Common myeloid progenitor, CD34-positive (primary cell): ENCODE results near the gene DPY19L2.
"Not testable (repeated sequence)": the region's sequence is repeated elsewhere in the genome, so short reads cannot be mapped to it uniquely, and the experiment has no call there.

ENCODE experiments used
- CTCF ChIA-PET: fragments of 350-600 bp; sonication (Branson Sonifier 250); formaldehyde crosslinking; loops from one replicate; lab custom pipeline; 2021; ENCODE audit warnings: antibody characterized with exemption; lab: Charles Lee
- POLR2A ChIA-PET: fragments of 350-600 bp; sonication (Branson Sonifier 250); formaldehyde crosslinking; loops from one replicate; lab custom pipeline; 2021; ENCODE audit warnings: antibody characterized with exemption; lab: Charles Lee
- DNase-seq, 3 donors: peaks; one replicate each; pipeline versions ENCODE4 v3.0.0 to v3.0.0-alpha.2; 2013
- H3K27ac ChIP-seq, 2 experiments: 1 replicate in 1 of 2; 2 replicates in 1 of 2; pipeline ENCODE4 v1.7.0; 2013; ENCODE audit warnings: inconsistent platforms in 2 of 2, low read length in 2 of 2, mild to moderate bottlenecking in 2 of 2, low read depth in 1 of 2, moderate library complexity in 1 of 2; ENCODE audit not compliant: severe bottlenecking in 2 of 2, insufficient read depth in 1 of 2, poor library complexity in 1 of 2
- H3K27me3 ChIP-seq, 5 experiments: replicated peaks in 2 of 5; 1 replicate in 3 of 5; 2 replicates in 2 of 5; pipeline versions ENCODE4 v1.6.1 to v1.7.0; 2013; ENCODE audit warnings: low read length in 4 of 5, mild to moderate bottlenecking in 2 of 5, moderate library complexity in 2 of 5, inconsistent platforms in 1 of 5; ENCODE audit not compliant: insufficient read depth in 5 of 5, control insufficient read depth in 4 of 5
- H3K36me3 ChIP-seq, 4 experiments: 1 replicate in 2 of 4; 2 replicates in 2 of 4; pipeline versions ENCODE4 v1.6.1 to v1.7.0; 2013; ENCODE audit warnings: low read length in 3 of 4, control low read depth in 1 of 4, mild to moderate bottlenecking in 1 of 4; ENCODE audit not compliant: control insufficient read depth in 4 of 4, insufficient read depth in 4 of 4
- H3K4me1 ChIP-seq, 4 experiments: 1 replicate in 3 of 4; 2 replicates in 1 of 4; pipeline versions ENCODE4 v1.6.1 to v1.7.1; 2013; ENCODE audit warnings: low read length in 3 of 4, mild to moderate bottlenecking in 3 of 4, control low read depth in 1 of 4, inconsistent platforms in 1 of 4, moderate library complexity in 1 of 4; ENCODE audit not compliant: control insufficient read depth in 4 of 4, insufficient read depth in 4 of 4; ENCODE audit errors: control extremely low read depth in 1 of 4
- H3K4me3 ChIP-seq, 7 experiments: 1 replicate in 4 of 7; 2 replicates in 3 of 7; pipeline versions ENCODE4 v1.5.1 to v1.7.0; 2013; ENCODE audit warnings: mild to moderate bottlenecking in 7 of 7, low read length in 6 of 7, moderate library complexity in 6 of 7, inconsistent platforms in 2 of 7, low read depth in 2 of 7, control low read depth in 1 of 7; ENCODE audit not compliant: insufficient read depth in 4 of 7, control insufficient read depth in 1 of 7; ENCODE audit errors: extremely low read depth in 1 of 7
- H3K9me3 ChIP-seq, 5 experiments: 1 replicate in 4 of 5; 2 replicates in 1 of 5; pipeline versions ENCODE4 v1.6.1 to v1.7.1; 2013; ENCODE audit warnings: low read length in 4 of 5, mild to moderate bottlenecking in 2 of 5, inconsistent platforms in 1 of 5, low read depth in 1 of 5, moderate library complexity in 1 of 5; ENCODE audit not compliant: control insufficient read depth in 4 of 5, insufficient read depth in 2 of 5; ENCODE audit errors: control extremely low read depth in 1 of 5
- WGBS: methylation state at CpG from one replicate; pipeline ENCODE4 v1.1.5; 2013; ENCODE audit not compliant: insufficient coverage; 5-methylcytosine and 5-hydroxymethylcytosine counted together

DPY19L2 gene

GRCh38 chr12:63668800-63669365 is 590 bp upstream of the DPY19L2 start:
- 0% methylated on average over 31 of the region's 44 CpGs for WGBS
- Histone ChIP-seq H3K4me3 (peak overlapping the region; percentile 73 to 96 (median 84)), H3K4me1 (peaks cover 0 to 21% (median 13%) of the 10 kb centered on the region in 4 experiments), H3K27ac (peak overlapping the region in 1 of 2 experiments; percentile 89)
- POLR2A ChIA-PET, H3K9me3 ChIP-seq, H3K36me3 ChIP-seq, H3K27me3 ChIP-seq: not testable (repeated sequence)
- peak in 1 of 3 donors; percentile 25 for DNase-seq
- CTCF ChIA-PET = interaction anchor here (0.6 to 0.9 kb wide), 2 partner anchors 95 to 107 kb away, joined by 3 read pairs; no protein-coding TSS in a partner anchor

GRCh38 chr12:63663005-63663404 is 5.3 kb downstream of the DPY19L2 start:
- H3K27ac ChIP-seq, H3K9me3 ChIP-seq, DNase-seq, H3K27me3 ChIP-seq, H3K4me3 ChIP-seq, H3K36me3 ChIP-seq, CTCF ChIA-PET, POLR2A ChIA-PET: not testable (repeated sequence)
- no CpG with 5 or more reads among the region's 7 CpGs for WGBS
- peaks cover 0 to 15% (median 7%) of the 10 kb centered on the region in 4 experiments for H3K4me1 ChIP-seq

- H3K36me3 ChIP-seq, H3K27me3 ChIP-seq, H3K9me3 ChIP-seq, H3K27ac ChIP-seq, DNase-seq, POLR2A ChIA-PET, H3K4me3 ChIP-seq, H3K4me1 ChIP-seq, CTCF ChIA-PET: not testable (repeated sequence)
- 71% methylated on average over 1 of the region's 3 CpGs for WGBS
Observed at GRCh38 chr12:63658501-63658900, 9.8 kb downstream of the DPY19L2 start.

GRCh38 chr12:63656407-63656806 is 11.9 kb downstream of the DPY19L2 start:
- H3K9me3 ChIP-seq, H3K27ac ChIP-seq, CTCF ChIA-PET, H3K27me3 ChIP-seq, H3K4me1 ChIP-seq, H3K36me3 ChIP-seq, H3K4me3 ChIP-seq, DNase-seq, POLR2A ChIA-PET: not testable (repeated sequence)
- WGBS = no CpG with 5 or more reads among the region's 2 CpGs

GRCh38 chr12:63655543-63656257 is 12.6 kb downstream of the DPY19L2 start:
- POLR2A ChIA-PET, H3K4me3 ChIP-seq, H3K27me3 ChIP-seq, H3K4me1 ChIP-seq, CTCF ChIA-PET, H3K36me3 ChIP-seq, H3K27ac ChIP-seq, H3K9me3 ChIP-seq: not testable (repeated sequence)
- DNase-seq = peak in 1 of 3 donors; percentile 35
- 40% methylated on average over 2 of the region's 5 CpGs for WGBS

GRCh38 chr12:63654481-63654880 is 13.8 kb downstream of the DPY19L2 start:
- H3K4me1 ChIP-seq, H3K9me3 ChIP-seq, H3K27me3 ChIP-seq, POLR2A ChIA-PET, H3K36me3 ChIP-seq, CTCF ChIA-PET: not testable (repeated sequence)
- Histone ChIP-seq H3K27ac (peak overlapping the region in 1 of 2 experiments; percentile 54), H3K4me3 (peak overlapping the region in 2 of 7 experiments; percentile 26 to 52)
- WGBS = no CpG with 5 or more reads among the region's 5 CpGs
- DNase-seq = peak in 2 of 3 donors; percentile 49 to 72

GRCh38 chr12:63649517-63649916 is 18.8 kb downstream of the DPY19L2 start:
- H3K36me3 ChIP-seq, H3K4me1 ChIP-seq, POLR2A ChIA-PET, H3K4me3 ChIP-seq, H3K27ac ChIP-seq, CTCF ChIA-PET, H3K9me3 ChIP-seq, DNase-seq, H3K27me3 ChIP-seq: not testable (repeated sequence)
- WGBS = 100% methylated on average over 1 of the region's 1 CpG
